ENCODE results near the gene SLC6A20.

Gene SLC6A20

DNA sequence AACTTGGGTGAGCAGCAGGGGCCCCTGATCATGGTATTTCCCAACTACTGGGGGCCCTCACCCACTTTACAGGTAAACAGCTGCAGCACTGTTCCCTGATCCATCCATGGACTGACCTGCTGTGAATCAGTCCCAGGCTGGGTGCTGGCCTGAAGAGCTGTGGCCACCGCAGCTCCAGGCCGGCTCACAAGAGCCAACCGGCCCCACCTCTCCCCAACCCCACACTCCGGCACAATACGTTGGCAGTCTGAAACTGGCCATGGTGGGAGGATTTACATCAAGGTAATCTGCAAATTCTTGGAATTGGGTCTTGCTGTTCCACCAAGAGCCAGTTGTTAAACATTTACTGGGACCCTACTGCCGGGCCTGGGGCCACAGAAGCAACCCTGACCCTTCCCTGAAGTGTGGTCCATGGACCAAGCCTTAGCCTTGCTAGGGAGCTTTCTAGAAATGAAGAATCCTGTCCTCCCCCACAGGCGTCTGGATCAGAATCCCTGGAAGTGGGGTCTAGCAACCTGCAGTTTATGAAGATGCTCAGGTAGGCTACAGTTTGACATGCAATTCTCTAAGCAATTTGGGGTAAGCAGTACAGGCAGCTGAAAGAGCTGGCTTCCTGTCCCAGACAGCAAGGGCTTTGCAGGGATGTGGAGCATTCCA, 3.7 kb downstream of the SLC6A20 start:
- no peak overlapping the region for H3K9ac ChIP-seq (ENCODE audit: low read length)
- H3K27ac ChIP-seq (ENCODE audit: low read depth, low read length, poor library complexity, severe bottlenecking): no peak overlapping the region
- no peaks in the 10 kb centered on the region for H4K20me1 ChIP-seq (ENCODE audit: insufficient read depth, low read length)
- H2AFZ ChIP-seq (ENCODE audit: low read length): no peak overlapping the region
- H3K9me2 ChIP-seq (ENCODE audit: low read depth, low read length): no peaks in the 10 kb centered on the region
- H3K27me3 ChIP-seq (ENCODE audit: insufficient read depth, low read length): no peaks in the 10 kb centered on the region
- no peaks in the 10 kb centered on the region for H3F3A ChIP-seq (ENCODE audit: insufficient read depth, low read length)
- H3K79me2 ChIP-seq (ENCODE audit: insufficient read depth, low read length): no peaks in the 10 kb centered on the region
- no peak overlapping the region for H3K4me2 ChIP-seq (ENCODE audit: low read length)
- no peaks in the 10 kb centered on the region; the same call in 1 of the 2 replicates for H3K36me3 ChIP-seq (ENCODE audit: insufficient read depth, low read length)
- H3K4me3 ChIP-seq (ENCODE audit: low read depth, low read length, poor library complexity, severe bottlenecking): no peak overlapping the region
- no peak for TF ChIP-seq EZH2 (IDR thresholded peaks at IDR 0.05; ENCODE audit: borderline replicate concordance, low read length)
- TF ChIP-seq, protein P1, sequence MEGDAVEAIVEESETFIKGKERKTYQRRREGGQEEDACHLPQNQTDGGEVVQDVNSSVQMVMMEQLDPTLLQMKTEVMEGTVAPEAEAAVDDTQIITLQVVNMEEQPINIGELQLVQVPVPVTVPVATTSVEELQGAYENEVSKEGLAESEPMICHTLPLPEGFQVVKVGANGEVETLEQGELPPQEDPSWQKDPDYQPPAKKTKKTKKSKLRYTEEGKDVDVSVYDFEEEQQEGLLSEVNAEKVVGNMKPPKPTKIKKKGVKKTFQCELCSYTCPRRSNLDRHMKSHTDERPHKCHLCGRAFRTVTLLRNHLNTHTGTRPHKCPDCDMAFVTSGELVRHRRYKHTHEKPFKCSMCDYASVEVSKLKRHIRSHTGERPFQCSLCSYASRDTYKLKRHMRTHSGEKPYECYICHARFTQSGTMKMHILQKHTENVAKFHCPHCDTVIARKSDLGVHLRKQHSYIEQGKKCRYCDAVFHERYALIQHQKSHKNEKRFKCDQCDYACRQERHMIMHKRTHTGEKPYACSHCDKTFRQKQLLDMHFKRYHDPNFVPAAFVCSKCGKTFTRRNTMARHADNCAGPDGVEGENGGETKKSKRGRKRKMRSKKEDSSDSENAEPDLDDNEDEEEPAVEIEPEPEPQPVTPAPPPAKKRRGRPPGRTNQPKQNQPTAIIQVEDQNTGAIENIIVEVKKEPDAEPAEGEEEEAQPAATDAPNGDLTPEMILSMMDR (IDR thresholded peaks at IDR 0.05; ENCODE audit: low read length): no peak
- H3K9me3 ChIP-seq (ENCODE audit: low read length): no peaks in the 10 kb centered on the region
- no peaks in the 10 kb centered on the region for H3K4me1 ChIP-seq (ENCODE audit: insufficient read depth, low read length, severe bottlenecking)

DNA sequence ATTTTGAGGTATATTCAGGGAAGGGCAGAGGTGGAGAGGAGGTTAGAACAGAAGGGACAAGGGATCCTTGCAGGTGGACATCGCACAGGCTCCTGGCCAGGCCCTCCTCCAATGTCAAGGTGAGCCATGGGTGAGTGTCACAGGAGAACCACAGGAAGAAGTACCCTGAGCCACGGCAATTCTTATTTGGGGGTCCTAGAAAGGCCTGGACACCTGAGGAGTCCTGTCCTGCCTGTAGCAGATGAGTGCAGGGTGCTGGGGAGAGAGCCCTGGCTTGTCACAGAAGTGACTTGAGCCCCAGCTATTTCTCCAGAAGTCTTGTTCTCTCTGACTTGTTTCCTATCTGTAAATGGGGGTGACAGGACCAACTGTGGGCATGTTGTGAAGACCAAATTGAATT, 4.3 kb downstream of the SLC6A20 start:
- H3K9ac ChIP-seq (ENCODE audit: low read length): no peak overlapping the region
- H3K27me3 ChIP-seq (ENCODE audit: insufficient read depth, low read length): no peaks in the 10 kb centered on the region
- no peaks in the 10 kb centered on the region for H4K20me1 ChIP-seq (ENCODE audit: insufficient read depth, low read length)
- no peaks in the 10 kb centered on the region for H3K9me2 ChIP-seq (ENCODE audit: low read depth, low read length)
- H3K79me2 ChIP-seq (ENCODE audit: insufficient read depth, low read length): no peaks in the 10 kb centered on the region
- H3K4me2 ChIP-seq (ENCODE audit: low read length): no peak overlapping the region
- no peak for TF ChIP-seq EZH2 (IDR thresholded peaks at IDR 0.05; ENCODE audit: borderline replicate concordance, low read length)
- TF ChIP-seq, protein P1 (IDR thresholded peaks at IDR 0.05; ENCODE audit: low read length): no peak
- H3K4me1 ChIP-seq (ENCODE audit: insufficient read depth, low read length, severe bottlenecking): no peaks in the 10 kb centered on the region
- H3K27ac ChIP-seq (ENCODE audit: low read depth, low read length, poor library complexity, severe bottlenecking): no peak overlapping the region
- H3K36me3 ChIP-seq (ENCODE audit: insufficient read depth, low read length): no peaks in the 10 kb centered on the region; the same call in 1 of the 2 replicates
- H2AFZ ChIP-seq (ENCODE audit: low read length): no peak overlapping the region
- H3F3A ChIP-seq (ENCODE audit: insufficient read depth, low read length): no peaks in the 10 kb centered on the region
- no peaks in the 10 kb centered on the region for H3K9me3 ChIP-seq (ENCODE audit: low read length)
- H3K4me3 ChIP-seq (ENCODE audit: low read depth, low read length, poor library complexity, severe bottlenecking): no peak overlapping the region

DNA sequence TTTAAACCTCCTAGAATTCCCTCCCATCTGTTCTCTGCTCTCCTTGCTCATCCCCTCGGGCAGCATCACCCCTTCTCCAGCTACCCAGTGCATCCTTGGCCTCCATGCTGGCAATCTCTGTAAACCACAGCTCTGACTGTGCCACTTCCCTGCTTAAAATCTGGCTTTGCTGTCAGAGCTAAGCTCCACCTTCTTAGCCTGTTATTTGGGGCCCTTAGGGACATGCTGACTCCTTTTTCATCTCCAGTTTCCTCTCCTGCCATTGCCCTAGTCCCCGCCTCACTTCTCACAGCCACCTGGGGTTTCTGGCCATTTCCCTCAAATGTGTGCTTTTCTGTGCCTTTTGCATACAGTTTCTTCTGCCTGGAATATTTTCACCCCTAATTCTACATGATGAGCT, 5.7 kb downstream of the SLC6A20 start:
- Histone ChIP-seq H3K9me3 (ENCODE audit: low read length) (no peaks in the 10 kb centered on the region), H3K36me3 (ENCODE audit: insufficient read depth, low read length) (no peaks in the 10 kb centered on the region; the same call in 1 of the 2 replicates), H3K4me1 (ENCODE audit: insufficient read depth, low read length, severe bottlenecking) (no peaks in the 10 kb centered on the region), H2AFZ (ENCODE audit: low read length) (no peak overlapping the region), H3K9ac (ENCODE audit: low read length) (no peak overlapping the region), H3K9me2 (ENCODE audit: low read depth, low read length) (no peaks in the 10 kb centered on the region), H3K4me3 (ENCODE audit: low read depth, low read length, poor library complexity, severe bottlenecking) (no peak overlapping the region), H3K27me3 (ENCODE audit: insufficient read depth, low read length) (no peaks in the 10 kb centered on the region), H4K20me1 (ENCODE audit: insufficient read depth, low read length) (no peaks in the 10 kb centered on the region), H3K79me2 (ENCODE audit: insufficient read depth, low read length) (no peaks in the 10 kb centered on the region), H3K4me2 (ENCODE audit: low read length) (no peak overlapping the region), H3F3A (ENCODE audit: insufficient read depth, low read length) (no peaks in the 10 kb centered on the region), H3K27ac (ENCODE audit: low read depth, low read length, poor library complexity, severe bottlenecking) (no peak overlapping the region)
- no peak for TF ChIP-seq EZH2 (IDR thresholded peaks at IDR 0.05; ENCODE audit: borderline replicate concordance, low read length)
- TF ChIP-seq, protein P1 (IDR thresholded peaks at IDR 0.05; ENCODE audit: low read length): no peak
